Neural cell (in vitro differentiated cells): ENCODE results near the gene CTNNA1. TPM values are rescaled to one million over a fixed set of nuclear protein-coding genes. Genes with fewer than 3 reads are reported as not detected.

Experiments
- H2AFZ ChIP-seq: fragments of 200-600, 300-800 bp; sonication (generic), shearing (Covaris generic); 2 replicates; pipeline ENCODE4 v1.6.0; 2014; ENCODE audit warnings: low read depth, mild to moderate bottlenecking, antibody characterized with exemption, low read length, moderate library complexity
- H3F3A ChIP-seq: fragments of 200-600 bp; shearing (Covaris generic); 2 replicates; pipeline ENCODE4 v1.6.1; 2016; ENCODE audit warnings: mild to moderate bottlenecking, moderate library complexity, mixed read lengths, antibody characterized with exemption, low read length; ENCODE audit not compliant: insufficient read depth, poor library complexity, severe bottlenecking
- H3K27ac ChIP-seq: fragments of 200-600, 300-800 bp; sonication (generic), shearing (Covaris generic); 2 replicates; pipeline ENCODE4 v1.5.1; 2014; ENCODE audit warnings: mild to moderate bottlenecking, low read length, moderate library complexity
- H3K27me3 ChIP-seq: fragments of 300-800, 200-600 bp; sonication (generic), shearing (Covaris generic); 2 replicates; pipeline ENCODE4 v1.6.0; 2014; ENCODE audit warnings: mild to moderate bottlenecking, low read depth, low read length, moderate library complexity; ENCODE audit not compliant: insufficient read depth
- H3K36me3 ChIP-seq: fragments of 300-800, 200-600 bp; sonication (generic), shearing (Covaris generic); 2 replicates; pipeline ENCODE4 v1.5.1; 2014; ENCODE audit warnings: mild to moderate bottlenecking, antibody characterized with exemption, low read length, moderate library complexity; ENCODE audit not compliant: insufficient read depth
- H3K4me2 ChIP-seq: fragments of 300-800, 200-600 bp; sonication (generic), shearing (Covaris generic); 2 replicates; pipeline ENCODE4 v1.6.0; 2014; ENCODE audit warnings: mild to moderate bottlenecking, low read length
- H3K4me3 ChIP-seq: fragments of 300-800, 200-600 bp; sonication (generic), shearing (Covaris generic); 2 replicates; pipeline ENCODE4 v1.5.1; 2014; ENCODE audit warnings: mild to moderate bottlenecking, low read length, moderate library complexity
- H3K79me2 ChIP-seq: fragments of 200-600 bp; shearing (Covaris generic); replicated peaks from 2 replicates; pipeline ENCODE4 v1.6.0; 2014; ENCODE audit warnings: mild to moderate bottlenecking, low read length, moderate library complexity; ENCODE audit not compliant: insufficient read depth
- H3K9ac ChIP-seq: fragments of 300-800, 200-600 bp; sonication (generic), shearing (Covaris generic); 2 replicates; pipeline ENCODE4 v1.6.1; 2016; ENCODE audit warnings: mild to moderate bottlenecking, low read length, mixed read lengths
- H3K9me2 ChIP-seq: fragments of 200-600 bp; shearing (Covaris generic); 2 replicates; pipeline ENCODE4 v1.6.1; 2016; ENCODE audit warnings: mild to moderate bottlenecking, low read length, mixed read lengths; ENCODE audit not compliant: insufficient read depth
- H3K9me3 ChIP-seq: fragments of 200-600, 300-800 bp; sonication (generic), shearing (Covaris generic); 2 replicates; pipeline ENCODE4 v1.6.1; 2016; ENCODE audit warnings: mild to moderate bottlenecking, mixed run types, low read length, moderate library complexity, mixed read lengths
- H4K20me1 ChIP-seq: fragments of 200-600 bp; shearing (Covaris generic); 2 replicates; pipeline ENCODE4 v1.6.1; 2016; ENCODE audit warnings: mild to moderate bottlenecking, mixed run types; ENCODE audit not compliant: insufficient read depth
- EP300 ChIP-seq: fragments of 450-650 bp; conservative IDR thresholded peaks from 2 replicates; pipeline ENCODE4 v1.6.1; 2014; ENCODE audit warnings: antibody characterized with exemption, mild to moderate bottlenecking, moderate library complexity; ENCODE audit not compliant: poor library complexity, severe bottlenecking
- EZH2 ChIP-seq: fragments of 200-600, 300-800 bp; shearing (Covaris generic), sonication (generic); IDR thresholded peaks from 2 replicates; pipeline ENCODE4 v1.6.1; 2014; ENCODE audit warnings: antibody characterized with exemption, low read length, borderline replicate concordance, mild to moderate bottlenecking; ENCODE audit not compliant: insufficient read depth, poor library complexity, severe bottlenecking
- MXI1 ChIP-seq: fragments of 450-650 bp; conservative IDR thresholded peaks from 2 replicates; pipeline ENCODE4 v1.6.1; 2014; ENCODE audit warnings: antibody characterized with exemption, mild to moderate bottlenecking; ENCODE audit not compliant: poor library complexity, severe bottlenecking
- POLR2AphosphoS5 ChIP-seq: IDR thresholded peaks from 2 replicates; pipeline ENCODE4 v1.6.1; 2012
- RAD21 ChIP-seq: fragments of 450-650 bp; conservative IDR thresholded peaks from 2 replicates; pipeline ENCODE4 v1.6.1; 2014; ENCODE audit warnings: antibody characterized with exemption, mild to moderate bottlenecking, moderate library complexity
- SMC3 ChIP-seq: fragments of 450-650 bp; conservative IDR thresholded peaks from 2 replicates; pipeline ENCODE4 v1.6.1; 2014; ENCODE audit warnings: antibody characterized with exemption, mild to moderate bottlenecking, moderate library complexity; ENCODE audit not compliant: poor library complexity
- TAF1 ChIP-seq: IDR thresholded peaks from 2 replicates; pipeline ENCODE4 v1.6.1; 2012; ENCODE audit warnings: low read depth
- polyA plus RNA-seq: library from polyadenylated mRNA; depleted of rRNA; stranded (reverse); fragments of >200 nt; gene quantifications from 2 replicates; pipeline ENCODE4 v1.2.3, GENCODE V29; 2014
- TF ChIP-seq, protein P1 (sequence below): fragments of 450-650 bp; IDR thresholded peaks from 2 replicates; pipeline ENCODE4 v1.5.1; 2014; ENCODE audit warnings: antibody characterized with exemption, mild to moderate bottlenecking, moderate library complexity; ENCODE audit not compliant: poor library complexity, severe bottlenecking
- TF ChIP-seq, protein P2 (sequence below): IDR thresholded peaks from 2 replicates; pipeline ENCODE4 v1.6.1; 2012; ENCODE audit warnings: borderline replicate concordance

CTNNA1 gene
- polyA plus RNA-seq, 1 donor from 2014 or later = 87.9 TPM

DNA sequence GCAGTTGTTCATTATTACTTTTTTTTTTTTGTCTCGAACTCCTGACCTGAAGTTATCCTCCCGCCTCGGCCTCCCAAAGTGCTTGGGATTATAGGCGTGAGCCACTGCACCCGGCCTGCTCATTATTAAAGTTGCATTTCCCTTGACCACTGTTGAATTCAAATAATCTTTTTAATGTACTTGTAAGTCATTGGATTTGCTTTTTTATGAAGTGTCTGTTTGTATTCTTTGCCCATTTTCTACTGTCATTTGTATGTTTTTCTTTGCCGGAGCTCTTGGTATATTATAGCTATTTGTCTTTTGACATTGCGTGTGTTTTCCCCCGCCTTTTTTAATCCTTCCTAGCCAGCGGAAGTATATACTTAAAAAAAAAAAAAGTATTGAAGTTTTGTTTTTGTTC lies 99.9 kb downstream of the CTNNA1 start:
- H3K4me2 ChIP-seq = no peak overlapping the region
- H3K79me2 ChIP-seq = no peaks in the 10 kb centered on the region
- no peaks in the 10 kb centered on the region for H3K9me3 ChIP-seq
- no peak overlapping the region for H3K4me3 ChIP-seq
- H3K27ac ChIP-seq = no peak overlapping the region
- no peaks in the 10 kb centered on the region for H3K27me3 ChIP-seq
- no peaks in the 10 kb centered on the region for H3F3A ChIP-seq
- TF ChIP-seq SMC3 = no peak
- no peak for TF ChIP-seq TAF1
- TF ChIP-seq, protein P1, sequence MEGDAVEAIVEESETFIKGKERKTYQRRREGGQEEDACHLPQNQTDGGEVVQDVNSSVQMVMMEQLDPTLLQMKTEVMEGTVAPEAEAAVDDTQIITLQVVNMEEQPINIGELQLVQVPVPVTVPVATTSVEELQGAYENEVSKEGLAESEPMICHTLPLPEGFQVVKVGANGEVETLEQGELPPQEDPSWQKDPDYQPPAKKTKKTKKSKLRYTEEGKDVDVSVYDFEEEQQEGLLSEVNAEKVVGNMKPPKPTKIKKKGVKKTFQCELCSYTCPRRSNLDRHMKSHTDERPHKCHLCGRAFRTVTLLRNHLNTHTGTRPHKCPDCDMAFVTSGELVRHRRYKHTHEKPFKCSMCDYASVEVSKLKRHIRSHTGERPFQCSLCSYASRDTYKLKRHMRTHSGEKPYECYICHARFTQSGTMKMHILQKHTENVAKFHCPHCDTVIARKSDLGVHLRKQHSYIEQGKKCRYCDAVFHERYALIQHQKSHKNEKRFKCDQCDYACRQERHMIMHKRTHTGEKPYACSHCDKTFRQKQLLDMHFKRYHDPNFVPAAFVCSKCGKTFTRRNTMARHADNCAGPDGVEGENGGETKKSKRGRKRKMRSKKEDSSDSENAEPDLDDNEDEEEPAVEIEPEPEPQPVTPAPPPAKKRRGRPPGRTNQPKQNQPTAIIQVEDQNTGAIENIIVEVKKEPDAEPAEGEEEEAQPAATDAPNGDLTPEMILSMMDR = no peak
- TF ChIP-seq RAD21 = no peak
- TF ChIP-seq, protein P2, sequence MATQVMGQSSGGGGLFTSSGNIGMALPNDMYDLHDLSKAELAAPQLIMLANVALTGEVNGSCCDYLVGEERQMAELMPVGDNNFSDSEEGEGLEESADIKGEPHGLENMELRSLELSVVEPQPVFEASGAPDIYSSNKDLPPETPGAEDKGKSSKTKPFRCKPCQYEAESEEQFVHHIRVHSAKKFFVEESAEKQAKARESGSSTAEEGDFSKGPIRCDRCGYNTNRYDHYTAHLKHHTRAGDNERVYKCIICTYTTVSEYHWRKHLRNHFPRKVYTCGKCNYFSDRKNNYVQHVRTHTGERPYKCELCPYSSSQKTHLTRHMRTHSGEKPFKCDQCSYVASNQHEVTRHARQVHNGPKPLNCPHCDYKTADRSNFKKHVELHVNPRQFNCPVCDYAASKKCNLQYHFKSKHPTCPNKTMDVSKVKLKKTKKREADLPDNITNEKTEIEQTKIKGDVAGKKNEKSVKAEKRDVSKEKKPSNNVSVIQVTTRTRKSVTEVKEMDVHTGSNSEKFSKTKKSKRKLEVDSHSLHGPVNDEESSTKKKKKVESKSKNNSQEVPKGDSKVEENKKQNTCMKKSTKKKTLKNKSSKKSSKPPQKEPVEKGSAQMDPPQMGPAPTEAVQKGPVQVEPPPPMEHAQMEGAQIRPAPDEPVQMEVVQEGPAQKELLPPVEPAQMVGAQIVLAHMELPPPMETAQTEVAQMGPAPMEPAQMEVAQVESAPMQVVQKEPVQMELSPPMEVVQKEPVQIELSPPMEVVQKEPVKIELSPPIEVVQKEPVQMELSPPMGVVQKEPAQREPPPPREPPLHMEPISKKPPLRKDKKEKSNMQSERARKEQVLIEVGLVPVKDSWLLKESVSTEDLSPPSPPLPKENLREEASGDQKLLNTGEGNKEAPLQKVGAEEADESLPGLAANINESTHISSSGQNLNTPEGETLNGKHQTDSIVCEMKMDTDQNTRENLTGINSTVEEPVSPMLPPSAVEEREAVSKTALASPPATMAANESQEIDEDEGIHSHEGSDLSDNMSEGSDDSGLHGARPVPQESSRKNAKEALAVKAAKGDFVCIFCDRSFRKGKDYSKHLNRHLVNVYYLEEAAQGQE = no peak
- no peak for TF ChIP-seq EP300
- TF ChIP-seq EZH2 = no peak
- no peak for TF ChIP-seq POLR2AphosphoS5
- no peak for TF ChIP-seq MXI1
- H3K36me3 ChIP-seq = no peaks in the 10 kb centered on the region
- no peaks in the 10 kb centered on the region for H4K20me1 ChIP-seq
- H3K9ac ChIP-seq = no peak overlapping the region
- H3K9me2 ChIP-seq = no peaks in the 10 kb centered on the region
- no peak overlapping the region for H2AFZ ChIP-seq

DNA sequence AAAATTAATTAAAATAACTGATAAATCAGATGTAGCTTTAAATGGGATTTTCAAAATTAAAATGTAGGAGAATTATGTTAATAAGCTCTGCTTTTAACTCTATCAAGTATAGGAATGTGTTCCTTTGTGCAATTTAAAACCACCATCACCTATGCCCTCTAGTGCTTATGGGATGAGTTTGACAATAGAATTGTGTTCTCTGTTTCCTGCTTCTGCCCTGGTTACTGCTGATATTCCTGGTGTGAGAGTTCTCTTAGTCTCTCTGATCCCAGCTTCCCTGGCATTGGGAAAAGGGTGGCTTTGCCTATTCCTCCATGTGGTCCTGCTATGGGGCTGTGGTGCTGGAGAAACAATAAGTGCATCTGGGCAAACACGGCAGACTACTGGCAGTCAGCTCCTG lies 113.8 kb downstream of the CTNNA1 start:
- TF ChIP-seq MXI1 (no peak), EZH2 (no peak), SMC3 (no peak), RAD21 (no peak), POLR2AphosphoS5 (no peak), EP300 (no peak), TAF1 (no peak)
- TF ChIP-seq, protein P1 = no peak
- TF ChIP-seq, protein P2 = no peak
- no peaks in the 10 kb centered on the region for H3K9me3 ChIP-seq
- H3K79me2 ChIP-seq = peaks cover 21% of the 10 kb centered on the region
- H3K9me2 ChIP-seq = no peaks in the 10 kb centered on the region
- no peak overlapping the region for H3K9ac ChIP-seq
- no peak overlapping the region for H3K4me3 ChIP-seq
- no peak overlapping the region for H2AFZ ChIP-seq
- no peaks in the 10 kb centered on the region for H3F3A ChIP-seq
- H3K27ac ChIP-seq = no peak overlapping the region
- no peak overlapping the region for H3K4me2 ChIP-seq
- no peaks in the 10 kb centered on the region for H3K27me3 ChIP-seq
- H3K36me3 ChIP-seq = peaks cover 3% of the 10 kb centered on the region
- H4K20me1 ChIP-seq = no peaks in the 10 kb centered on the region
